GM18858 (cell line): Measurements from ENCODE around the gene RASAL1.

Experiments used
- ATAC-seq: cut with Tn5 transposase; IDR thresholded peaks from one replicate; pipeline ENCODE4 v1.9.1; 2021; ENCODE audit not compliant: unreplicated experiment

Gene RASAL1

GRCh38 chr12:113077057-113077858, 58.3 kb downstream of the RASAL1 start:
- no peak for ATAC-seq

- ATAC-seq: peak; percentile 91
These were observed 60.4 kb downstream of the RASAL1 start for GRCh38 chr12:113075137-113075683.

GRCh38 chr12:113073586-113073985, 62.0 kb downstream of the RASAL1 start:
- ATAC-seq: no peak

GRCh38 chr12:113072136-113072535, 63.4 kb downstream of the RASAL1 start:
- ATAC-seq: no peak

- no peak for ATAC-seq
These were observed 64.1 kb downstream of the RASAL1 start for GRCh38 chr12:113071135-113072112.

- no peak for ATAC-seq
These were observed 65.2 kb downstream of the RASAL1 start for GRCh38 chr12:113070117-113070906.

GRCh38 chr12:113069751-113070116, 65.8 kb downstream of the RASAL1 start:
- ATAC-seq: no peak

- no peak for ATAC-seq
These were observed 66.4 kb downstream of the RASAL1 start for GRCh38 chr12:113069149-113069548.

- no peak for ATAC-seq
These were observed 67.3 kb downstream of the RASAL1 start for GRCh38 chr12:113067987-113068935.

- ATAC-seq: no peak
These were observed 68.7 kb downstream of the RASAL1 start for GRCh38 chr12:113066813-113067400.

- ATAC-seq: no peak
These were observed 70.2 kb downstream of the RASAL1 start for GRCh38 chr12:113065126-113066007.

GRCh38 chr12:113064395-113065125, 71.0 kb downstream of the RASAL1 start:
- ATAC-seq: no peak

- ATAC-seq: no peak
These were observed 71.9 kb downstream of the RASAL1 start for GRCh38 chr12:113063396-113064350.

GRCh38 chr12:113062502-113063395, 72.8 kb downstream of the RASAL1 start:
- ATAC-seq: no peak

- no peak for ATAC-seq
These were observed 74.4 kb downstream of the RASAL1 start for GRCh38 chr12:113061061-113061694.
